Spleen (tissue), 7 donors: ENCODE data around the gene TACC2.

ENCODE experiments used
- CTCF ChIP-seq, 11 experiments: fragments of 200-600 bp in 7 of 11; fragments of 450-650 bp in 4 of 11; sonication (generic) in 4 of 11; IDR thresholded peaks in 8 of 11; conservative IDR thresholded peaks in 3 of 11; 1 replicate in 7 of 11; 2 replicates in 4 of 11; pipeline versions ENCODE4 v1.4.0 to v1.8.0; 2016 to 2021; ENCODE audit warnings: antibody characterized with exemption in 11 of 11, inconsistent platforms in 4 of 11, mild to moderate bottlenecking in 1 of 11
- POLR2A ChIP-seq, 3 donors: fragments of 450-650 bp; IDR thresholded peaks; one replicate each; pipeline ENCODE4 v1.5.1; 2017; ENCODE audit warnings: antibody characterized with exemption in 3 of 3, mild to moderate bottlenecking in 1 of 3
- POLR2AphosphoS5 ChIP-seq, 3 donors: sonication (generic); formaldehyde crosslinking; IDR thresholded peaks; one replicate each; pipeline ENCODE4 v1.5.1; 2017; ENCODE audit warnings: antibody characterized with exemption in 3 of 3
- donor health status: DM: no; HTN: no; CAD: no; lungs with moderate emphysema.
- donor health status: DM: no; HTN: no; CAD: no.
- donor health status: DM: no; HTN: no; CAD: no.

GRCh38 chr10:122149561-122150505, 160.9 kb downstream of the TACC2 start:
- TF ChIP-seq POLR2A (IDR thresholded peaks at IDR 0.05) (no peak), CTCF (IDR thresholded peaks at IDR 0.05 in 8 of 11, conservative IDR thresholded peaks at IDR 0.05 in 3 of 11) (no peak), POLR2AphosphoS5 (IDR thresholded peaks at IDR 0.05) (no peak)
